ENCODE results near the gene PLEKHN1. TPM values are rescaled to one million over a fixed set of nuclear protein-coding genes. Genes with fewer than 3 reads are reported as not detected.

Gene PLEKHN1
- total and polyA plus RNA-seq, 2 experiments from 2014 or later, result 0.60 to 2.4 TPM

DNA sequence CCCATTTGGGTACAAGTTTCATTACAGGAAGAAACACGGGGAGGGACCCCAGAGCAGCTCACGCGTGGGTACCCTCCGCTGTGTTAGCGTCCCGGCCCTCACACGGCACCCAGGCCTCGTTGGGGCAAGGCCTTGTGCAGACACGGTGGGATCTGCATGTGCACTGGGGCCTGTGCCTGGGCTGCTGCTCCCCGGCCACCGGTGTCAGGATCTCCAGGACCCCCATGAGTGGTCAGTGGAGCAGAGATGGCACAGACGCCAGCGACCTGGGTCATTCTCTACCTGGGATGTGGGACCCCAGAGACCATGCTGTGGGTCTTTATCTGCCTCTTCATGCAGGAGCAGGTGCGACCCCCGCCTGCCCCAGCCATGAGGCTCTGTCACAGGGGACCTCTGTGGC lies 47.9 kb upstream of the PLEKHN1 start:
- H3K79me2 ChIP-seq, result no peaks in the 10 kb centered on the region
- no peak overlapping the region for H2AFZ ChIP-seq
- no peaks in the 10 kb centered on the region for H4K20me1 ChIP-seq (ENCODE audit: insufficient read depth, poor library complexity, severe bottlenecking)
- TF ChIP-seq, protein P1, sequence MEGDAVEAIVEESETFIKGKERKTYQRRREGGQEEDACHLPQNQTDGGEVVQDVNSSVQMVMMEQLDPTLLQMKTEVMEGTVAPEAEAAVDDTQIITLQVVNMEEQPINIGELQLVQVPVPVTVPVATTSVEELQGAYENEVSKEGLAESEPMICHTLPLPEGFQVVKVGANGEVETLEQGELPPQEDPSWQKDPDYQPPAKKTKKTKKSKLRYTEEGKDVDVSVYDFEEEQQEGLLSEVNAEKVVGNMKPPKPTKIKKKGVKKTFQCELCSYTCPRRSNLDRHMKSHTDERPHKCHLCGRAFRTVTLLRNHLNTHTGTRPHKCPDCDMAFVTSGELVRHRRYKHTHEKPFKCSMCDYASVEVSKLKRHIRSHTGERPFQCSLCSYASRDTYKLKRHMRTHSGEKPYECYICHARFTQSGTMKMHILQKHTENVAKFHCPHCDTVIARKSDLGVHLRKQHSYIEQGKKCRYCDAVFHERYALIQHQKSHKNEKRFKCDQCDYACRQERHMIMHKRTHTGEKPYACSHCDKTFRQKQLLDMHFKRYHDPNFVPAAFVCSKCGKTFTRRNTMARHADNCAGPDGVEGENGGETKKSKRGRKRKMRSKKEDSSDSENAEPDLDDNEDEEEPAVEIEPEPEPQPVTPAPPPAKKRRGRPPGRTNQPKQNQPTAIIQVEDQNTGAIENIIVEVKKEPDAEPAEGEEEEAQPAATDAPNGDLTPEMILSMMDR (IDR thresholded peaks at IDR 0.05; ENCODE audit: poor library complexity), result no peak
- TF ChIP-seq EZH2phosphoT487 (IDR thresholded peaks at IDR 0.05; ENCODE audit: low read depth, severe bottlenecking, unreplicated experiment), result no peak
- TF ChIP-seq EZH2 (IDR thresholded peaks at IDR 0.05; ENCODE audit: borderline replicate concordance), result no peak
- H3K27me3 ChIP-seq, result peaks cover 47% of the 10 kb centered on the region
- H3K36me3 ChIP-seq (replicated peaks; ENCODE audit: insufficient read depth, low read depth), result no peaks in the 10 kb centered on the region
- peaks cover 34% of the 10 kb centered on the region for H3K4me1 ChIP-seq (ENCODE audit: insufficient read depth)
- no peak overlapping the region for H3K4me3 ChIP-seq
- no peaks in the 10 kb centered on the region for H3K9me2 ChIP-seq (replicated peaks; ENCODE audit: insufficient read depth)
- 89% methylated on average over 15 of the region's 15 CpGs for WGBS (ENCODE audit: low lambda C conversion rate, missing lambda C conversion rate)
- H3K9me3 ChIP-seq (ENCODE audit: low read depth), result no peaks in the 10 kb centered on the region
- DNase-seq (ENCODE audit: low spot score), result no peak
- H3K27ac ChIP-seq, result no peak overlapping the region
- no peak overlapping the region for H3K4me2 ChIP-seq

DNA sequence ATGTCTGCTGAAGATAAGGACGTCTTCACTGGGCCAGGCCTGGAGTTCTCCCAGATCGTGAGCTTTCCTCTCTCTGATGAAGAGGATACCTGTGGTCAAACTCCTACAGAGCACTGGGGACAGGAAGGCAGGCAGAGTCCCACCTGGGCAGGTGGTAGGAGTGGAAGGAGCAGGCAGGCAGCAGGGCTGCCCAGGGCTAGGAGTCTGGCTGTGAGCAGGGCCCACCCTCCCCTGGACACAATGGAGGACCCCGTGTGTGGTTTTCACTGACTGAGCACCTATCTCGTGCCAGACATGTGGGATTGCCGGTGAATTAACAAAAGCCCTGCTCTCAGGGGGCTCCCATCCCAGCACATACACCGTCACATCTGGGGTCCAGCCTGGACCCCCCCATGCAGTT lies 47.4 kb upstream of the PLEKHN1 start:
- no peak for DNase-seq (ENCODE audit: low spot score)
- H3K9me2 ChIP-seq (replicated peaks; ENCODE audit: insufficient read depth), result no peaks in the 10 kb centered on the region
- peaks cover 36% of the 10 kb centered on the region for H3K4me1 ChIP-seq (ENCODE audit: insufficient read depth)
- no peak overlapping the region for H3K4me3 ChIP-seq
- no peaks in the 10 kb centered on the region for H3K79me2 ChIP-seq
- no peaks in the 10 kb centered on the region for H3K9me3 ChIP-seq (ENCODE audit: low read depth)
- no peak overlapping the region for H3K4me2 ChIP-seq
- no peak overlapping the region for H2AFZ ChIP-seq
- no peaks in the 10 kb centered on the region for H3K36me3 ChIP-seq (replicated peaks; ENCODE audit: insufficient read depth, low read depth)
- peaks cover 50% of the 10 kb centered on the region for H3K27me3 ChIP-seq
- H3K27ac ChIP-seq, result no peak overlapping the region
- no peak for TF ChIP-seq EZH2phosphoT487 (IDR thresholded peaks at IDR 0.05; ENCODE audit: low read depth, severe bottlenecking, unreplicated experiment)
- H4K20me1 ChIP-seq (ENCODE audit: insufficient read depth, poor library complexity, severe bottlenecking), result no peaks in the 10 kb centered on the region
- 70% methylated on average over 6 of the region's 6 CpGs for WGBS (ENCODE audit: low lambda C conversion rate, missing lambda C conversion rate)

DNA sequence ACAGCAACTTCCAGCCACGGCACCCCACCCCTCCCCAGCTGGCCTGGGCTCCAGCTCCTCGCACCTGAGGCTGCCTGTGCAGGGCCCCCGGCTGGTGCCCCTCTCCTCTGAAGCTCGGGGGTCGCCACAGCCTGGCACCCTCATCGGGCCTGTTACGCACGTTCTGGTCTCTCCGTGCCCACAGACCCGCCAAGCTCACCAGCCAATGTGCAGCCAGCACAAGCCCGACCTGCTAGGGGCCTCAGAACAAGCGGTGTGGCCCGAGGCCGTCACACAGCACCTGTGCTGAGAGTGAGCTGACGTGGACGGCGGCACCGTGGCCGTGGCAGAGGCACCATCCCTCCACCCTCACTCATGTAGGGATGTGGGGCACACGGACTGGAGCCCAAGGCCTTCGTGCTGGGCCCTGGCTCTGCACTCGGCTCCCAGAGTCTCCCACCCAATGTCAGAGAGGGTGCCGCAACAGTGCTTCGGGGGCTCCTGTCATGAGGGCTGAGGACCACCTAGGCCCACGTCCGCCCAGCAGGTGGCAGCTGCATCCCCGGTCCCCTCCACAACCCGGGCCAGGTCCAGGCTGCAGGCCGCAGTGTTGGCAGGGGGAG lies 46.9 kb upstream of the PLEKHN1 start:
- Histone ChIP-seq H3K9me2 (replicated peaks; ENCODE audit: insufficient read depth) (no peaks in the 10 kb centered on the region), H3K9me3 (ENCODE audit: low read depth) (no peaks in the 10 kb centered on the region), H3K27ac (no peak overlapping the region), H3K79me2 (no peaks in the 10 kb centered on the region), H3K4me3 (no peak overlapping the region), H4K20me1 (ENCODE audit: insufficient read depth, poor library complexity, severe bottlenecking) (no peaks in the 10 kb centered on the region), H2AFZ (no peak overlapping the region), H3K4me2 (no peak overlapping the region), H3K4me1 (ENCODE audit: insufficient read depth) (peaks cover 36% of the 10 kb centered on the region), H3K36me3 (replicated peaks; ENCODE audit: insufficient read depth, low read depth) (no peaks in the 10 kb centered on the region), H3K27me3 (peaks cover 50% of the 10 kb centered on the region)
- TF ChIP-seq EZH2 (IDR thresholded peaks at IDR 0.05; ENCODE audit: borderline replicate concordance) (no peak), EZH2phosphoT487 (IDR thresholded peaks at IDR 0.05; ENCODE audit: low read depth, severe bottlenecking, unreplicated experiment) (no peak)
- TF ChIP-seq, protein P1 (IDR thresholded peaks at IDR 0.05; ENCODE audit: poor library complexity), result no peak
- no peak for DNase-seq (ENCODE audit: low spot score)
- WGBS (ENCODE audit: low lambda C conversion rate, missing lambda C conversion rate), result 82% methylated on average over 26 of the region's 29 CpGs

GRCh38 chr1:920010-920409 lies 46.3 kb upstream of the PLEKHN1 start:
- Histone ChIP-seq H3K9me2 (replicated peaks; ENCODE audit: insufficient read depth) (no peaks in the 10 kb centered on the region), H3K4me3 (no peak overlapping the region), H3K4me1 (ENCODE audit: insufficient read depth) (peaks cover 40% of the 10 kb centered on the region), H3K9me3 (ENCODE audit: low read depth) (no peaks in the 10 kb centered on the region), H3K27me3 (peaks cover 55% of the 10 kb centered on the region), H2AFZ (no peak overlapping the region), H3K4me2 (no peak overlapping the region), H3K36me3 (replicated peaks; ENCODE audit: insufficient read depth, low read depth) (no peaks in the 10 kb centered on the region), H3K27ac (no peak overlapping the region), H4K20me1 (ENCODE audit: insufficient read depth, poor library complexity, severe bottlenecking) (no peaks in the 10 kb centered on the region), H3K79me2 (no peaks in the 10 kb centered on the region)
- WGBS (ENCODE audit: low lambda C conversion rate, missing lambda C conversion rate), result 80% methylated on average over 23 of the region's 23 CpGs
- DNase-seq (ENCODE audit: low spot score), result no peak
- TF ChIP-seq EZH2 (IDR thresholded peaks at IDR 0.05; ENCODE audit: borderline replicate concordance) (no peak), EZH2phosphoT487 (IDR thresholded peaks at IDR 0.05; ENCODE audit: low read depth, severe bottlenecking, unreplicated experiment) (no peak)
- TF ChIP-seq, protein P1 (IDR thresholded peaks at IDR 0.05; ENCODE audit: poor library complexity), result no peak

Data from hepatocyte (in vitro differentiated cells).